ENCODE measurements around the gene NFIB. TPM values are rescaled to one million over a fixed set of nuclear protein-coding genes. Genes with fewer than 3 reads are reported as not detected.

The NFIB gene
- total and polyA plus RNA-seq, 2 donors (not counting 3 experiments of a cell fraction or from before 2014, with no cell fraction given) = 26.4 to 174 TPM

DNA sequence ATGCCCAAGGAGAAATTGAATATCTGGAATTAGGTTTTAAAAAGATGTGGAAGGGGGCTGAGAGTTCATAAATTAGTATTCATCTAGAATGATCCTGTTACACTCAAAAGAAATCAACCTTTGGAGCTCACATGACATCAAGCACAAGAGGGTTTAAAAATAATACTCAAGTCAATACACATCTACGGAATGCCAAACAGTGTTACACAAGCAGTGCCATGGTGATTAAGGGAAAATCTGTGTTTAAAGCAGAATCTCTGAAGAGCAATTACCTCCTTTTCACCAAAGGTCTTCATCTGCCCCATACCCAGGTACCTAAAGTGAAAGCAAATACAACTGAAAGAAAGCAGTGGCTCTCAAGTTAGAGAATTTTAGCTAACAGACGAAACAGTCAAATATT, 261.6 kb downstream of the NFIB start:
- dilution Hi-C loops (cut with MboI; ENCODE audit: extremely low pct_ligation_motif_present, low sequenced_read_pairs) = no loop called here
- no TSS peak for BruUV-seq (replicated peaks)
- FAIRE-seq = no peak

More for the DNA sequence above, 261.6 kb downstream of the NFIB start:
- Histone ChIP-seq H3K9ac (replicated peaks; ENCODE audit: extremely low read depth, insufficient read depth, low read length) (no peak overlapping the region), H3K27me3 (ENCODE audit: control insufficient read depth in 2 of 2, insufficient read depth in 2 of 2, low read length in 2 of 2) (no peaks in the 10 kb centered on the region), H4K20me1 (replicated peaks; ENCODE audit: control insufficient read depth, extremely low read depth, insufficient read depth, low read length) (no peaks in the 10 kb centered on the region), H3K4me1 (ENCODE audit: control insufficient read depth, extremely low read depth, insufficient read depth, low read length) (peaks cover 29% of the 10 kb centered on the region), H3K36me3 (ENCODE audit: control insufficient read depth in 2 of 2, extremely low read depth in 1 of 2, insufficient read depth in 2 of 2, low read length in 2 of 2) (no peaks in the 10 kb centered on the region), H2AFZ (ENCODE audit: low read depth, low read length) (no peak overlapping the region), H3K27ac (ENCODE audit: insufficient read depth, low read depth, low read length) (no peak overlapping the region), H3K4me3 (replicated peaks in 1 of 3; ENCODE audit: insufficient read depth in 1 of 3, low read depth in 1 of 3, low read length in 3 of 3) (no peak overlapping the region), H3K9me3 (replicated peaks; ENCODE audit: control insufficient read depth, insufficient read depth, low read length) (no peaks in the 10 kb centered on the region), H3K9me1 (replicated peaks; ENCODE audit: control insufficient read depth, extremely low read depth, insufficient read depth, low read length) (no peaks in the 10 kb centered on the region), H3K79me2 (ENCODE audit: control insufficient read depth, insufficient read depth, low read length) (no peaks in the 10 kb centered on the region), H3K4me2 (ENCODE audit: insufficient read depth, low read length) (no peak overlapping the region)
- CTCF ChIA-PET = interaction anchor here (0.9 to 1.4 kb wide), 5 partner anchors 8 to 624 kb away, joined by 3 read pairs; no protein-coding TSS in a partner anchor
- POLR2A ChIA-PET = no interaction called here
- intact Hi-C loops (cut with micrococcal nuclease) = no loop called here
- TF ChIP-seq POLR2A (IDR thresholded peaks at IDR 0.05; ENCODE audit: low read depth, low read length) (no peak), FOS (IDR thresholded peaks at IDR 0.05; ENCODE audit: borderline replicate concordance, insufficient read depth, low read length) (no peak), POLR2AphosphoS5 (IDR thresholded peaks at IDR 0.05; ENCODE audit: insufficient read depth, low read depth, low read length) (no peak), MYC (IDR thresholded peaks at IDR 0.05; ENCODE audit: low read depth, low read length) (no peak), JUN (IDR thresholded peaks at IDR 0.05; ENCODE audit: borderline replicate concordance, insufficient read depth, insufficient read length, low read depth) (no peak), EZH2 (IDR thresholded peaks at IDR 0.05; ENCODE audit: borderline replicate concordance, low read depth, low read length, severe bottlenecking) (no peak), GATA2 (IDR thresholded peaks at IDR 0.05; ENCODE audit: insufficient read depth, insufficient read length, low read depth, low read length) (no peak)
- TF ChIP-seq, protein P1, sequence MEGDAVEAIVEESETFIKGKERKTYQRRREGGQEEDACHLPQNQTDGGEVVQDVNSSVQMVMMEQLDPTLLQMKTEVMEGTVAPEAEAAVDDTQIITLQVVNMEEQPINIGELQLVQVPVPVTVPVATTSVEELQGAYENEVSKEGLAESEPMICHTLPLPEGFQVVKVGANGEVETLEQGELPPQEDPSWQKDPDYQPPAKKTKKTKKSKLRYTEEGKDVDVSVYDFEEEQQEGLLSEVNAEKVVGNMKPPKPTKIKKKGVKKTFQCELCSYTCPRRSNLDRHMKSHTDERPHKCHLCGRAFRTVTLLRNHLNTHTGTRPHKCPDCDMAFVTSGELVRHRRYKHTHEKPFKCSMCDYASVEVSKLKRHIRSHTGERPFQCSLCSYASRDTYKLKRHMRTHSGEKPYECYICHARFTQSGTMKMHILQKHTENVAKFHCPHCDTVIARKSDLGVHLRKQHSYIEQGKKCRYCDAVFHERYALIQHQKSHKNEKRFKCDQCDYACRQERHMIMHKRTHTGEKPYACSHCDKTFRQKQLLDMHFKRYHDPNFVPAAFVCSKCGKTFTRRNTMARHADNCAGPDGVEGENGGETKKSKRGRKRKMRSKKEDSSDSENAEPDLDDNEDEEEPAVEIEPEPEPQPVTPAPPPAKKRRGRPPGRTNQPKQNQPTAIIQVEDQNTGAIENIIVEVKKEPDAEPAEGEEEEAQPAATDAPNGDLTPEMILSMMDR (IDR thresholded peaks at IDR 0.05; ENCODE audit: extremely low read depth in 1 of 2, insufficient read depth in 1 of 2, low read depth in 1 of 2, low read length in 2 of 2) = no peak
- TF ChIP-seq, protein P2, sequence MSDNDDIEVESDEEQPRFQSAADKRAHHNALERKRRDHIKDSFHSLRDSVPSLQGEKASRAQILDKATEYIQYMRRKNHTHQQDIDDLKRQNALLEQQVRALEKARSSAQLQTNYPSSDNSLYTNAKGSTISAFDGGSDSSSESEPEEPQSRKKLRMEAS (IDR thresholded peaks at IDR 0.05; ENCODE audit: insufficient read depth, insufficient read length) = no peak
- DNase-seq (ENCODE audit: low read depth, low spot score) = no peak

Measured in endothelial cell of umbilical vein (primary cell).